BJ (cell line): ENCODE results near the gene SLC22A5. TPM values are rescaled to one million over a fixed set of nuclear protein-coding genes. Genes with fewer than 3 reads are reported as not detected.

ENCODE experiments used
- CTCF ChIA-PET: fragments of 350-600 bp; formaldehyde crosslinking; extraction: SDS; loops from one replicate; lab custom pipeline; 2021; ENCODE audit warnings: antibody characterized with exemption, inconsistent platforms; lab: Yijun Ruan, JAX
- POLR2A ChIA-PET: fragments of 300-600 bp; sonication (Branson Sonifier 250); formaldehyde crosslinking; extraction: SDS; loops from one replicate; lab custom pipeline; 2021; ENCODE audit warnings: antibody characterized with exemption; lab: Charles Lee
- DNase-seq: peaks from one replicate; pipeline ENCODE4 v3.0.0-alpha.2; 2011; ENCODE audit warnings: low read depth
- H3K27me3 ChIP-seq: 2 replicates; pipeline ENCODE4 v1.6.0; 2011; ENCODE audit warnings: low read length; ENCODE audit not compliant: control insufficient read depth, insufficient read depth
- H3K36me3 ChIP-seq: 2 replicates; pipeline ENCODE4 v1.5.1; 2011; ENCODE audit warnings: low read length; ENCODE audit not compliant: control insufficient read depth, insufficient read depth
- H3K4me3 ChIP-seq: 2 replicates; pipeline ENCODE4 v1.5.1; 2011; ENCODE audit warnings: low read depth, mild to moderate bottlenecking, control low read depth, low read length
- polyA plus RNA-seq: library from polyadenylated mRNA; depleted of rRNA; stranded (reverse); fragments of >200 nt; gene quantifications from 2 replicates; pipeline ENCODE4 v1.2.3, GENCODE V29; 2011
- TF ChIP-seq, protein P1 (sequence below): IDR thresholded peaks from 2 replicates; pipeline ENCODE4 v1.5.1; 2011; ENCODE audit warnings: low read depth, mild to moderate bottlenecking, control low read depth, inconsistent platforms, low read length, moderate library complexity; ENCODE audit not compliant: insufficient read depth

Gene SLC22A5
- polyA plus RNA-seq, 1 experiment, result 13.8 TPM

DNA sequence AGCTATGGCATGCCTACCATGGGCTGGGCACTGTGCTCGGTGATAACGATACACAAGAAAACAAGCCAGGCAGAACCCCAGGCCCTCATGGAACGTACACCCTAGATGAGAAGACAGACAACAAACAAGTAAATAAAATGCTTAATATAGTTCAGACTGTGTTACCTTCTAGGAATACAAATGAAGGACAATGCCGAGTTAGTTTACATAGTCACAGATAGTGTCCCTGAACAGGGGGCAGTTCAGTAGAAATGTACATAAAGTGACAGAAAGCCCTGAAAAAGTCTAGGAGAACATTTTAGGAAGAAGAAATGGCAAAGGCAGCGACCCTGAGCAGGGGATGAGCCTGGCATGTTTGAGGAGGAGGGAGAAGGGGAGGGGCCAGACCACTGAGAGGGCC, 21.7 kb downstream of the SLC22A5 start:
- no peaks in the 10 kb centered on the region for H3K27me3 ChIP-seq
- ChIA-PET POLR2A (no interaction called here), CTCF (interaction anchor here (1.4 to 13.0 kb wide), 3 partner anchors 29 to 153 kb away, joined by 6 to 255 read pairs (median 7); no protein-coding TSS in a partner anchor)
- H3K36me3 ChIP-seq, result peaks cover 3% of the 10 kb centered on the region; the same call in 1 of the 2 replicates
- TF ChIP-seq, protein P1, sequence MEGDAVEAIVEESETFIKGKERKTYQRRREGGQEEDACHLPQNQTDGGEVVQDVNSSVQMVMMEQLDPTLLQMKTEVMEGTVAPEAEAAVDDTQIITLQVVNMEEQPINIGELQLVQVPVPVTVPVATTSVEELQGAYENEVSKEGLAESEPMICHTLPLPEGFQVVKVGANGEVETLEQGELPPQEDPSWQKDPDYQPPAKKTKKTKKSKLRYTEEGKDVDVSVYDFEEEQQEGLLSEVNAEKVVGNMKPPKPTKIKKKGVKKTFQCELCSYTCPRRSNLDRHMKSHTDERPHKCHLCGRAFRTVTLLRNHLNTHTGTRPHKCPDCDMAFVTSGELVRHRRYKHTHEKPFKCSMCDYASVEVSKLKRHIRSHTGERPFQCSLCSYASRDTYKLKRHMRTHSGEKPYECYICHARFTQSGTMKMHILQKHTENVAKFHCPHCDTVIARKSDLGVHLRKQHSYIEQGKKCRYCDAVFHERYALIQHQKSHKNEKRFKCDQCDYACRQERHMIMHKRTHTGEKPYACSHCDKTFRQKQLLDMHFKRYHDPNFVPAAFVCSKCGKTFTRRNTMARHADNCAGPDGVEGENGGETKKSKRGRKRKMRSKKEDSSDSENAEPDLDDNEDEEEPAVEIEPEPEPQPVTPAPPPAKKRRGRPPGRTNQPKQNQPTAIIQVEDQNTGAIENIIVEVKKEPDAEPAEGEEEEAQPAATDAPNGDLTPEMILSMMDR, result no peak
- H3K4me3 ChIP-seq, result no peak overlapping the region
- DNase-seq, result no peak

DNA sequence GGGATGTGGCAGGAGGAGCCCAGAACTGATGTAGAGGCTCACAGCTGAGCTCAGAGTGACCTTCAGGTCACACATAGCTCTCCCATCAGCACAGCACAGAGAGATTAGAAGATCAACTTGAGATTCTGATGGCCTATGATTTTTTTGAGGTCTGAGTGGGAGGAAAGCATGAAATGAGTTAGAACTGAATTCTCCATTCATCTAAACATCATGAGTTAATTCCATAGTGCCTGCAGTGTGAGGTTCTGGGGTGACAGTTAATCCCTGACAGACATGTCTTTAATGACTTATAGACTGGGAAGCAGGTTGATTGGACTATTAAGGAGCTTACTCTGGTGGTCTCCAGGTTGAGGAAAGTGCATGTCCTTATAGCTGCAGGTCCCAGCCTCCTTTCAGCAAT, 22.4 kb downstream of the SLC22A5 start:
- Histone ChIP-seq H3K27me3 (no peaks in the 10 kb centered on the region), H3K4me3 (no peak overlapping the region), H3K36me3 (peaks cover 3% of the 10 kb centered on the region; the same call in 1 of the 2 replicates)
- no peak for DNase-seq
- CTCF ChIA-PET, result interaction anchor here (1.3 to 13.0 kb wide), 2 partner anchors 23 to 109 kb away, joined by 3 to 255 read pairs; no protein-coding TSS in a partner anchor
- POLR2A ChIA-PET, result no interaction called here
- TF ChIP-seq, protein P1, result no peak

DNA sequence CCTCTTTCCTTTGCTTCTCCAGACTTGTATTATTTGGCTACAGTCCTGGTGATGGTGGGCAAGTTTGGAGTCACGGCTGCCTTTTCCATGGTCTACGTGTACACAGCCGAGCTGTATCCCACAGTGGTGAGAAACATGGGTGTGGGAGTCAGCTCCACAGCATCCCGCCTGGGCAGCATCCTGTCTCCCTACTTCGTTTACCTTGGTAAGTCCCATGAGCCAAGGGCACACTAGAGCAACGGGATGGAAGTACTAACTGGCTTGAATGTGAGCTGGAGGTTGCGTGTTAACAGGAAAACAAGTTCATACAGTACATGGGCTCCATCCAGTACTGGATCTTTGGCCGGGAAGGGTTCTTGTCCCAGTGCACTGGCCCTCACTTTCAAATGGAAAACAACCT, 22.9 kb downstream of the SLC22A5 start:
- Histone ChIP-seq H3K4me3 (no peak overlapping the region), H3K36me3 (peaks cover 3% of the 10 kb centered on the region; the same call in 1 of the 2 replicates), H3K27me3 (no peaks in the 10 kb centered on the region)
- CTCF ChIA-PET, result interaction anchor here (1.3 to 13.0 kb wide), 2 partner anchors 22 to 108 kb away, joined by 3 to 255 read pairs; no protein-coding TSS in a partner anchor
- POLR2A ChIA-PET, result no interaction called here
- TF ChIP-seq, protein P1, result no peak
- DNase-seq, result no peak

DNA sequence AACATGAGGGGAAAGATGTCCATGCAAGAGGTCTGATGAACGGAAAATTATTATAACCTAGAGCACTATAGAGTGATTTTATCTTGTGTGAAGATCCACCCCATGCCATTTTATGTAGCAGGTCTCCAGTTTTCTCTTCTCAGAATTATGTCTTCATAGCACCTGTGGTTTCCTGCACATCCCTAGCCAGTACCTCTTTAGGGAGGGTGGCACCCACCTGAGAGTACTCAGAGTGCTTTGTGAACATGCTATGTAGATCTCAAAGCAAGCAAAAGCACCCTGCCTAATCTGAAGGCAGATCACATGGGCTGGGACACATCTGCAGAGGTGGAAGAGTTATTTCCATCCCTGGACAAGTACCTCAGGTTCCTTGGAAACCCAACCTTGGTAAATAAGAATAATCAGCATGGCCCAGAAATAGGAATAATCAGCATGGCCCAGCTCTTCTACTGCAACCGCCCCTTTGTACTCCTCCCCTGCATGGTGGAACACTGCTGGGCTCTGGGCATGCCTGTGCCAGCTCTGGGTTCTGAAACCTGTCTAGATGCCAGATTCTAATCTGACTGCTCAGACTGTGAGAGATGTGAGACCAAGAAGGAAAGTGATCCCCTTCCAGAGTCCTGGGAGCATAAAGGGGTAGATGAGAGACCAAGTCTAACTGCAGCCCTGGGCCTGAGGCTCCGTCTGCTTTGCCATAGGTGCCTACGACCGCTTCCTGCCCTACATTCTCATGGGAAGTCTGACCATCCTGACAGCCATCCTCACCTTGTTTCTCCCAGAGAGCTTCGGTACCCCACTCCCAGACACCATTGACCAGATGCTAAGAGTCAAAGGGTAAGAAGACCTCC, 23.7 kb downstream of the SLC22A5 start:
- TF ChIP-seq, protein P1, result no peak
- DNase-seq, result no peak
- Histone ChIP-seq H3K27me3 (no peaks in the 10 kb centered on the region), H3K4me3 (no peak overlapping the region), H3K36me3 (peaks cover 3% of the 10 kb centered on the region; the same call in 1 of the 2 replicates)
- ChIA-PET POLR2A (no interaction called here), CTCF (interaction anchor here (1.3 to 13.0 kb wide), 2 partner anchors 22 to 107 kb away, joined by 3 to 255 read pairs; no protein-coding TSS in a partner anchor)

DNA sequence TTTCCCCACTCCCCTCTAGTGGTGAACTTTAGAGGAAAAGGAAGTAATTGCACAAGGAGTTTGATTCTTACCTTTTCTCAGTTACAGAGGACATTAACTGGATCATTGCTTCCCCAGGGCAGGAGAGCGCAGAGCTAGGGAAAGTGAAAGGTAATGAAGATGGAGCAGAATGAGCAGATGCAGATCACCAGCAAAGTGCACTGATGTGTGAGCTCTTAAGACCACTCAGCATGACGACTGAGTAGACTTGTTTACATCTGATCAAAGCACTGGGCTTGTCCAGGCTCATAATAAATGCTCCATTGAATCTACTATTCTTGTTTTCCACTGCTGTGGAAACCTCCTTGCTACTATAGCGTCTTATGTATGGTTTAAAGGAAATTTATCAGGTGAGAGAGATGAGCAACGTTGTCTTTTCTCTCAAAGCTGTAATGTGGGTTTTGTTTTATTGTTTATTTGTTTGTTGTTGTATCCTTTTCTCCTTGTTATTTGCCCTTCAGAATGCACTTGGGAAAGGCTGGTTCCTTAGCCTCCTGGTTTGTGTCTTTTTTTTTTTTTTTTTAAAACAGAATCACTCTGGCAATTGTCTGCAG, 25.3 kb downstream of the SLC22A5 start:
- DNase-seq, result no peak
- POLR2A ChIA-PET, result no interaction called here
- H3K36me3 ChIP-seq, result peaks cover 3% of the 10 kb centered on the region; the same call in 1 of the 2 replicates
- CTCF ChIA-PET, result interaction anchor here (1.6 kb wide), 2 partner anchors 13 to 16 kb away, joined by 5 to 7 read pairs; no protein-coding TSS in a partner anchor
- no peaks in the 10 kb centered on the region for H3K27me3 ChIP-seq
- no peak overlapping the region for H3K4me3 ChIP-seq
- TF ChIP-seq, protein P1, result no peak
